HL-60 (cell line): Measurements from ENCODE around the gene ZFHX3.

Experiments
- TF ChIP-seq, protein P1 (sequence below): IDR thresholded peaks from one replicate; pipeline ENCODE4 v1.5.1; 2011; ENCODE audit warnings: low read length, control low read depth, inconsistent platforms; ENCODE audit not compliant: insufficient read depth
- TF ChIP-seq, protein P2 (sequence below): IDR thresholded peaks from 2 replicates; pipeline ENCODE4 v1.6.1; 2012; ENCODE audit warnings: low read depth; ENCODE audit not compliant: insufficient replicate concordance

DNA sequence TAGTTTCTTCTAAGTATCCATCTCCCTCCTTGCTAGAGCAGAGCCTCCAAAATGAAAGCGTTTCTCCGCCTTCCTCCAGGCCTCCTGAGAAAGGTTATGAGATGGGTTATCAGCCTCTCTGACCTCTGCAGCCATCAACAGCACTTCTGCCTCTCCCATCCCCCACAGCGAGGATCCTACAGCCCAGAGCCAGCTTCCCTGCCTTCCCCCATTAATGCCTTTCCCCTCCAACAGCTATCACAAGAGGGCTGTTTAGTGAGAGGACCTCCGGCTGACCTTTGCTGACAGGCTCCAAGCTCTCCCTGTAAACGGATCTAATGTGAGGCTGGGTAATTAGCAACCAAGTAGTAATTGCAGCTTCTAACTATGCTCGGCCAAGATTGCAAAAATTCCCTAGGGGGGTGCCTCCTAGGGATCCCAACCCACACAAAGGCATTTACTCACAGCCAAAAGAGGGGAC is 55.8 kb downstream of the ZFHX3 start:
- TF ChIP-seq, protein P1, sequence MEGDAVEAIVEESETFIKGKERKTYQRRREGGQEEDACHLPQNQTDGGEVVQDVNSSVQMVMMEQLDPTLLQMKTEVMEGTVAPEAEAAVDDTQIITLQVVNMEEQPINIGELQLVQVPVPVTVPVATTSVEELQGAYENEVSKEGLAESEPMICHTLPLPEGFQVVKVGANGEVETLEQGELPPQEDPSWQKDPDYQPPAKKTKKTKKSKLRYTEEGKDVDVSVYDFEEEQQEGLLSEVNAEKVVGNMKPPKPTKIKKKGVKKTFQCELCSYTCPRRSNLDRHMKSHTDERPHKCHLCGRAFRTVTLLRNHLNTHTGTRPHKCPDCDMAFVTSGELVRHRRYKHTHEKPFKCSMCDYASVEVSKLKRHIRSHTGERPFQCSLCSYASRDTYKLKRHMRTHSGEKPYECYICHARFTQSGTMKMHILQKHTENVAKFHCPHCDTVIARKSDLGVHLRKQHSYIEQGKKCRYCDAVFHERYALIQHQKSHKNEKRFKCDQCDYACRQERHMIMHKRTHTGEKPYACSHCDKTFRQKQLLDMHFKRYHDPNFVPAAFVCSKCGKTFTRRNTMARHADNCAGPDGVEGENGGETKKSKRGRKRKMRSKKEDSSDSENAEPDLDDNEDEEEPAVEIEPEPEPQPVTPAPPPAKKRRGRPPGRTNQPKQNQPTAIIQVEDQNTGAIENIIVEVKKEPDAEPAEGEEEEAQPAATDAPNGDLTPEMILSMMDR: no peak
- TF ChIP-seq, protein P2, sequence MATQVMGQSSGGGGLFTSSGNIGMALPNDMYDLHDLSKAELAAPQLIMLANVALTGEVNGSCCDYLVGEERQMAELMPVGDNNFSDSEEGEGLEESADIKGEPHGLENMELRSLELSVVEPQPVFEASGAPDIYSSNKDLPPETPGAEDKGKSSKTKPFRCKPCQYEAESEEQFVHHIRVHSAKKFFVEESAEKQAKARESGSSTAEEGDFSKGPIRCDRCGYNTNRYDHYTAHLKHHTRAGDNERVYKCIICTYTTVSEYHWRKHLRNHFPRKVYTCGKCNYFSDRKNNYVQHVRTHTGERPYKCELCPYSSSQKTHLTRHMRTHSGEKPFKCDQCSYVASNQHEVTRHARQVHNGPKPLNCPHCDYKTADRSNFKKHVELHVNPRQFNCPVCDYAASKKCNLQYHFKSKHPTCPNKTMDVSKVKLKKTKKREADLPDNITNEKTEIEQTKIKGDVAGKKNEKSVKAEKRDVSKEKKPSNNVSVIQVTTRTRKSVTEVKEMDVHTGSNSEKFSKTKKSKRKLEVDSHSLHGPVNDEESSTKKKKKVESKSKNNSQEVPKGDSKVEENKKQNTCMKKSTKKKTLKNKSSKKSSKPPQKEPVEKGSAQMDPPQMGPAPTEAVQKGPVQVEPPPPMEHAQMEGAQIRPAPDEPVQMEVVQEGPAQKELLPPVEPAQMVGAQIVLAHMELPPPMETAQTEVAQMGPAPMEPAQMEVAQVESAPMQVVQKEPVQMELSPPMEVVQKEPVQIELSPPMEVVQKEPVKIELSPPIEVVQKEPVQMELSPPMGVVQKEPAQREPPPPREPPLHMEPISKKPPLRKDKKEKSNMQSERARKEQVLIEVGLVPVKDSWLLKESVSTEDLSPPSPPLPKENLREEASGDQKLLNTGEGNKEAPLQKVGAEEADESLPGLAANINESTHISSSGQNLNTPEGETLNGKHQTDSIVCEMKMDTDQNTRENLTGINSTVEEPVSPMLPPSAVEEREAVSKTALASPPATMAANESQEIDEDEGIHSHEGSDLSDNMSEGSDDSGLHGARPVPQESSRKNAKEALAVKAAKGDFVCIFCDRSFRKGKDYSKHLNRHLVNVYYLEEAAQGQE: no peak
